Spinal cord (tissue), 10 donors: ENCODE measurements around the gene TAPBPL. TPM values are rescaled to one million over a fixed set of nuclear protein-coding genes. Genes with fewer than 3 reads are reported as not detected.

Experiments used
- DNase-seq, 6 donors: peaks; one replicate each; pipeline versions ENCODE4 v3.0.0 to v3.0.0-alpha.2; 2013 to 2015; ENCODE audit warnings: low spot score in 6 of 6, low read depth in 4 of 6
- H3K27ac ChIP-seq: one replicate; pipeline ENCODE4 v1.5.1; 2013; ENCODE audit warnings: low read depth, low read length, control low read depth
- H3K27me3 ChIP-seq: one replicate; pipeline ENCODE4 v1.6.1; 2013; ENCODE audit warnings: low read length; ENCODE audit not compliant: control insufficient read depth, insufficient read depth
- H3K36me3 ChIP-seq: one replicate; pipeline ENCODE4 v1.6.1; 2013; ENCODE audit warnings: low read length; ENCODE audit not compliant: control insufficient read depth, insufficient read depth
- H3K4me1 ChIP-seq: one replicate; pipeline ENCODE4 v1.6.1; 2013; ENCODE audit warnings: low read length; ENCODE audit not compliant: control insufficient read depth, insufficient read depth
- H3K4me3 ChIP-seq: one replicate; pipeline ENCODE4 v1.5.1; 2013; ENCODE audit warnings: low read depth, low read length, control low read depth
- H3K9me3 ChIP-seq: one replicate; pipeline ENCODE4 v1.6.1; 2013; ENCODE audit warnings: low read length; ENCODE audit not compliant: control insufficient read depth, insufficient read depth
- WGBS: methylation state at CpG from one replicate; pipeline ENCODE4 v1.1.5; 2013; ENCODE audit warnings: missing lambda C conversion rate; ENCODE audit not compliant: insufficient coverage; 5-methylcytosine and 5-hydroxymethylcytosine counted together
- polyA plus RNA-seq, 2 donors: library from polyadenylated mRNA; unstranded; fragments of 120-200 nt; gene quantifications; one replicate each; pipeline ENCODE4 v1.2.1, GENCODE V29; 2013; ENCODE audit not compliant: insufficient read length in 2 of 2
- total RNA-seq, 2 donors: library from RNA; depleted of rRNA in 1 of 2; stranded (reverse); fragments of 120-200 nt in 1 of 2; fragments of >200 nt in 1 of 2; gene quantifications; one replicate each; pipeline versions ENCODE4 v1.2.3 to v1.2.4, GENCODE V29; 2013 to 2014
- donor health status: healthy.

Gene TAPBPL
- total and polyA plus RNA-seq, 4 donors = 7.6 to 26.4 (median 10.4) TPM

- Histone ChIP-seq H3K27ac (peak overlapping the region; percentile 97), H3K4me1 (peaks cover 38% of the 10 kb centered on the region), H3K4me3 (peak overlapping the region; percentile 72), H3K36me3 (peaks cover 20% of the 10 kb centered on the region), H3K27me3 (no peaks in the 10 kb centered on the region), H3K9me3 (no peaks in the 10 kb centered on the region)
- WGBS = 7% methylated on average over 10 of the region's 11 CpGs
- peak in 1 of 6 donors; percentile 38 for DNase-seq
Observed at GRCh38 chr12:6450869-6451347, 934 bp upstream of the TAPBPL start.

GRCh38 chr12:6452245-6452943 lies 552 bp downstream of the TAPBPL start:
- Histone ChIP-seq H3K9me3 (no peaks in the 10 kb centered on the region), H3K27ac (peak overlapping the region; percentile 97), H3K27me3 (no peaks in the 10 kb centered on the region), H3K36me3 (peaks cover 13% of the 10 kb centered on the region), H3K4me3 (peak overlapping the region; percentile 72), H3K4me1 (peaks cover 38% of the 10 kb centered on the region)
- WGBS = 25% methylated on average over 7 of the region's 9 CpGs
- DNase-seq = peak in 2 of 6 donors; percentile 26 to 43

- peaks cover 38% of the 10 kb centered on the region for H3K4me1 ChIP-seq
- DNase-seq = no peak
- no peaks in the 10 kb centered on the region for H3K27me3 ChIP-seq
- peaks cover 18% of the 10 kb centered on the region for H3K36me3 ChIP-seq
- peak overlapping the region; percentile 72 for H3K4me3 ChIP-seq
- H3K27ac ChIP-seq = peak overlapping the region; percentile 97
- H3K9me3 ChIP-seq = no peaks in the 10 kb centered on the region
- WGBS = 85% methylated on average over 17 of the region's 17 CpGs
Observed at GRCh38 chr12:6452944-6453630, 1.2 kb downstream of the TAPBPL start.

DNA sequence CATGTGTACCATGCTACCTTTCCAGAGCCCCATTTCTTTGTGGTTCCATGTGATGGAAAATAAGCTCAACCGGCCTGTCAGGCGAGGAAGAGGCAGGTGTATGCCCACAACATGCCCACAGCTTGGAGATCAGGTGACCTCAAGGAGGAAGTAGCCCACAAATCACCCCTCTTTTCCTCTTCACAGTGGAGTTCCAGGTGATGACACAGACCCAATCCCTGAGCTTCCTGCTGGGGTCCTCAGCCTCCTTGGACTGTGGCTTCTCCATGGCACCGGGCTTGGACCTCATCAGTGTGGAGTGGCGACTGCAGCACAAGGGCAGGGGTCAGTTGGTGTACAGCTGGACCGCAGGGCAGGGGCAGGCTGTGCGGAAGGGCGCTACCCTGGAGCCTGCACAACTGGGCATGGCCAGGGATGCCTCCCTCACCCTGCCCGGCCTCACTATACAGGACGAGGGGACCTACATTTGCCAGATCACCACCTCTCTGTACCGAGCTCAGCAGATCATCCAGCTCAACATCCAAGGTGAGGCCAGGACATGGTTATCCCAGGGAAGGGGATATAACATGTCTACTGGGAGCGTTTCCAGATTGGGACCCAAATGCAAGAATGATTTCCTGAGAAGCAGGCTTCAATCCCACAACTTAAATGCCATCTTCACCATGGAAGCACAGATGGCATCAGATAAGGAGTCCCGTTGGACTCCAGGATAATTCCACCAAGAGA lies 5.5 kb downstream of the TAPBPL start:
- no peak for DNase-seq
- no peaks in the 10 kb centered on the region for H3K27me3 ChIP-seq
- H3K9me3 ChIP-seq = no peaks in the 10 kb centered on the region
- no peak overlapping the region for H3K27ac ChIP-seq
- WGBS = 91% methylated on average over 12 of the region's 12 CpGs
- H3K4me1 ChIP-seq = peaks cover 18% of the 10 kb centered on the region
- peaks cover 50% of the 10 kb centered on the region for H3K36me3 ChIP-seq
- H3K4me3 ChIP-seq = no peak overlapping the region

DNA sequence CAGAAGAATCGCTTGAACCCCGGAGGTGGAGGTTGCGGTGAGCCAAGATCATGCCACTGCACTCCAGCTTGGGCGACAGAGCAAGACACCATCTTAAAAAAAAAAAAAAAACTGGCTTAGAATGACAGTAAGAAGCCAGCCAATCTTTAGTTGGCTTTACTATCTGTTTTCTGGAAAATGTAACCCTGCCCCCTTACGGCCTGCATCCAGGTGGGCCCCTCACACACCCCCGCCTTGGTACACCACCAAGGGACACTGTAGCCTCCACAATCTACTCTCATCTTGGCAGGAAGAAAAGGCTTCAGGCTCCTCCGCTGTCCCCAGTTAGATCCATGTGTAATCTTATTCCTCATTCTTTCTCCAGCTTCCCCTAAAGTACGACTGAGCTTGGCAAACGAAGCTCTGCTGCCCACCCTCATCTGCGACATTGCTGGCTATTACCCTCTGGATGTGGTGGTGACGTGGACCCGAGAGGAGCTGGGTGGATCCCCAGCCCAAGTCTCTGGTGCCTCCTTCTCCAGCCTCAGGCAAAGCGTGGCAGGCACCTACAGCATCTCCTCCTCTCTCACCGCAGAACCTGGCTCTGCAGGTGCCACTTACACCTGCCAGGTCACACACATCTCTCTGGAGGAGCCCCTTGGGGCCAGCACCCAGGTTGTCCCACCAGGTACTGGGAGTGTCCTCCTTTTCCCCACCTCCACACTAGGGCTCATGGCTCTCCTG lies 6.6 kb downstream of the TAPBPL start:
- 94% methylated on average over 10 of the region's 14 CpGs for WGBS
- Histone ChIP-seq H3K36me3 (peaks cover 57% of the 10 kb centered on the region), H3K4me1 (peaks cover 7% of the 10 kb centered on the region), H3K9me3 (no peaks in the 10 kb centered on the region), H3K4me3 (no peak overlapping the region), H3K27me3 (no peaks in the 10 kb centered on the region), H3K27ac (no peak overlapping the region)
- DNase-seq = no peak

- Histone ChIP-seq H3K36me3 (peaks cover 56% of the 10 kb centered on the region), H3K4me3 (no peak overlapping the region), H3K4me1 (peaks cover 6% of the 10 kb centered on the region), H3K9me3 (no peaks in the 10 kb centered on the region), H3K27ac (no peak overlapping the region), H3K27me3 (no peaks in the 10 kb centered on the region)
- 92% methylated on average over 2 of the region's 2 CpGs for WGBS
- DNase-seq = peak in 1 of 6 donors; percentile 7
Observed at GRCh38 chr12:6459004-6459337, 7.1 kb downstream of the TAPBPL start.

DNA sequence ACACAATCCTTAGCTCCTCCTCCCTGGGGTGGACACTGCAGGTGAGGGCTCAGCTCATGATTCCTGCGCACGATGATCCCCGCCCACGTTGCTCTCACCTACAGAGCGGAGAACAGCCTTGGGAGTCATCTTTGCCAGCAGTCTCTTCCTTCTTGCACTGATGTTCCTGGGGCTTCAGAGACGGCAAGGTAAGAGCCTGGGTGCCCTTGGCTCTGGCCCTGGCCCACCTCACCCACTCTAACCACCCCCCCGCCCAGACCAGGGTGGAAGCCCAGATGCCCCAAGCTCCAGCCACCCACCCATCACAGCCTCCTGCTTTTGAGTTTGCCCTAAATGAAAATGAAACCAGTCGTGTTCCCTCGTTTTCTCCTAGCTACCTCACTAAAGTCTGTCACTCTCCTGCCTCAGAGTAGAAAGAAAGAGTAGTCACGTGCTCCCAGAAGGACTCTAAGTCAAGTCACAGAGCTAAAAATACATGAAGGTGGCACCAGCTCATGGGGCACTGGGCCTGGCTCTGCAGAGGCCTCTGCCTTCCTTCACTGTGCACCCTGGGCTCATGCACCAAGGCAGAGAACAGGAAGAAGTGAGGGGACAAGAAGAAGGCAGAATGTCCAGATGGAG lies 9.0 kb downstream of the TAPBPL start:
- Histone ChIP-seq H3K9me3 (no peaks in the 10 kb centered on the region), H3K4me1 (peaks cover 6% of the 10 kb centered on the region), H3K4me3 (no peak overlapping the region), H3K27me3 (no peaks in the 10 kb centered on the region), H3K27ac (no peak overlapping the region), H3K36me3 (peaks cover 69% of the 10 kb centered on the region)
- WGBS = 89% methylated on average over 10 of the region's 10 CpGs
- no peak for DNase-seq

DNA sequence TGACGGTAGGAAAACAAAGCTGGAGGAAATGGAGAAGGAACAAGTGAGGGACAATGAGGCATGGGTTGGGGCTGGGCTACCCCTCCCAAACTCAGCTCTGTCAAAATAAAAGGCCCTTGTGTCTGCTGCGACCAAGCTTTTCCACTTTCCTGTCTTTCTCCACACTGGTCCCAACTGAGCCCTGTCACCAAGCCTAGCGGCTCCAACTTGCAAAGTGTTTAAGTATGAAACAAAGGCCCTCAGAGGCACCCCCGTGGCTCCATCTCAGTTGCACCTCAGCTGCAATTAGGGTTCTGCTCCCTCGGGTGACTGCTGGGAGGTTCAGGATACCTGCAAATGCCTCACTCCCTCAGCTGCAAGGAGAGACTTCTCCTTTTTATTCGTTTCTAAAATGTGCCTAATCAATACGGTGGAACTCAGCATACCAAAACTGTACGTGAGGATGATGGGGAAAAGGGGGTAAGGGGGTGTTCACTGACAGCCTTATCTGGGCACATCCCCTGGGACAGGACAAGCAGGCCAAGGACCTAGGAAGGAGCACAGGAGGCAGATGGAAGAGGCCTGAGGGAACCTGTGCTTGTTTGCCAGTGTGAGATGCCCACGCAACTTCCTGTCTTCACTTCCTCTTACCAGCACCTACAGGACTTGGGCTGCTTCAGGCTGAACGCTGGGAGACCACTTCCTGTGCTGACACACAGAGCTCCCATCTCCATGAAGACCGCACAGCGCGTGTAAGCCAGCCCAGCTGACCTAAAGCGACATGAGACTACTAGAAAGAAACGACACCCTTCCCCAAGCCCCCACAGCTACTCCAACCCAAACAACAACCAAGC lies 9.8 kb downstream of the TAPBPL start:
- peaks cover 6% of the 10 kb centered on the region for H3K4me1 ChIP-seq
- no peaks in the 10 kb centered on the region for H3K9me3 ChIP-seq
- H3K27me3 ChIP-seq = no peaks in the 10 kb centered on the region
- no peak overlapping the region for H3K4me3 ChIP-seq
- no peak for DNase-seq
- 74% methylated on average over 7 of the region's 15 CpGs for WGBS
- peaks cover 74% of the 10 kb centered on the region for H3K36me3 ChIP-seq
- no peak overlapping the region for H3K27ac ChIP-seq
